ENCODE data around the gene ZNF764.

DNA sequence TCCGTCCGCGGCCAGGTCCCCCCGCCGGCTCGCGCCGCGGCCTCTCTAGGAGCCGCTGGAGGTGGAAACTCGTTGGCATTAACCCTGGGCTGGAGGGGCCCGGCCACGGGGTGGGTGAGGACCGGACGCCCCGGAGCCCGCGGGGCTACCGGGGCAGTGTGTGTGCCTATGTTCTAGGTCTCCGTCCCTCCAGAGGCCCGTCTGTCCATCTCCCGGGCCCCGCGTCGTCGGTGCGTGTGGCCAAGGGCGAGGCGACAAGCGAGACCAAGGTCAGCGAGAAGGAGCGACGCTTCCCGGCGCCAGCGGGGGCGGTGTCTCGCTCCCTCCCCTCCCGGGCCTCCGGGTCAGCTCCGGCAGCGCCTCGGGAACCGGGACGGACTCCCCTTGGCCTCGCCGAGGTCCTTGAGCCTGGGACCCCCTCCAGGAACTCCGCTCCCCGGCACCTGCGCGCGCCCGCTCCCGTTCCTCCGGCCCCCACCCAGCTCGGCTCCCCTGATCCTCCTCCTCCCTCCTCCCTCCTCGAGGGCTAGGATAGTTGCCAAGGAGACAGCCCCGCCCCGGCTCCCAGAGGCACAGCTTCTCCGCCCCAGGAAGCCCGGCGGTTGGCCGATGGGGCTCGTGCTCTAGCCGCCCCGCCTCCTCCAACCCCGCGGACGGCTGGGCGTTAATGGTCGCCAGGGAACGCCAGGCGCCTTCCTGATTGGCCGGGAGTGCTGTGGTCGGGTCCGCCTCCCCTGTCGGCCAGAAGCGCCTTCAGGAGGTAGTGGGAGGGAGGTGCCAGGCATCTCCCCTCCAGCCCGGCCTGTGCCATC lies 31.1 kb downstream of the ZNF764 start:
- peak in 5 of 6 experiments; percentile 14 to 53 (median 45) for TF ChIP-seq CTCF (IDR thresholded peaks at IDR 0.05)
- peak; percentile 42 to 71 for TF ChIP-seq POLR2A (IDR thresholded peaks at IDR 0.05)

Measured in adrenal gland (tissue), 5 donors.